Activated CD8-positive, alpha-beta T cell treated with anti-CD3 and anti-CD28 coated beads for 36 hours (primary cell): Measurements from ENCODE around the gene RNF31. TPM values are rescaled to one million over a fixed set of nuclear protein-coding genes. Genes with fewer than 3 reads are reported as not detected.

ENCODE experiments used
- ATAC-seq: fragments of 200-7000 bp; cut with Tn5 transposase; one replicate; pipeline ENCODE4 v1.10.0; 2021; ENCODE audit warnings: mild to moderate bottlenecking, moderate library complexity
- CTCF ChIA-PET: fragments of 350-600 bp; sonication (Branson Sonifier 250); formaldehyde crosslinking; loops from one replicate; lab custom pipeline; 2021; ENCODE audit warnings: antibody characterized with exemption; lab: Charles Lee
- POLR2A ChIA-PET: fragments of 350-600 bp; sonication (Branson Sonifier 250); formaldehyde crosslinking; loops from one replicate; lab custom pipeline; 2021; ENCODE audit warnings: antibody characterized with exemption; lab: Charles Lee
- DNase-seq: peaks from one replicate; pipeline ENCODE4 v3.0.0-alpha.2; 2020
- H3K27ac Mint-ChIP-seq: one replicate; pipeline ENCODE4 v1.8.0; 2021; ENCODE audit warnings: mild to moderate bottlenecking, mixed read lengths
- H3K27me3 Mint-ChIP-seq: one replicate; pipeline ENCODE4 v1.8.0; 2021; ENCODE audit warnings: mixed read lengths
- H3K36me3 Mint-ChIP-seq: one replicate; pipeline ENCODE4 v1.8.0; 2021; ENCODE audit warnings: low read depth, mixed read lengths
- H3K4me1 Mint-ChIP-seq: one replicate; pipeline ENCODE4 v1.8.0; 2021; ENCODE audit warnings: low read depth, mixed read lengths
- H3K4me3 Mint-ChIP-seq: one replicate; pipeline ENCODE4 v1.8.0; 2021; ENCODE audit warnings: mild to moderate bottlenecking, moderate library complexity, mixed read lengths
- H3K9me3 Mint-ChIP-seq: one replicate; pipeline ENCODE4 v1.8.0; 2021; ENCODE audit warnings: mixed read lengths
- CTCF ChIP-seq: fragments of 200-600 bp; IDR thresholded peaks from one replicate; pipeline ENCODE4 v1.8.0; 2022; ENCODE audit warnings: antibody characterized with exemption, mild to moderate bottlenecking
- intact Hi-C: fragments of 100-400 bp; cut with micrococcal nuclease; formaldehyde crosslinking; loops from one replicate; pipeline ENCODE4 v1.10.0; 2022
- total RNA-seq, 2 experiments: library from RNA; stranded (reverse); gene quantifications; one replicate each; pipeline ENCODE4 v1.2.3, GENCODE V29; 2021

RNF31 gene
- total RNA-seq, 2 experiments from 2014 or later = 71.6 to 75.0 TPM

GRCh38 chr14:24192933-24193332, 45.6 kb downstream of the RNF31 start:
- H3K27ac Mint-ChIP-seq = no peak overlapping the region
- peaks cover 47% of the 10 kb centered on the region for H3K4me1 Mint-ChIP-seq
- H3K27me3 Mint-ChIP-seq = no peaks in the 10 kb centered on the region
- ATAC-seq = no peak
- TF ChIP-seq CTCF = no peak
- H3K36me3 Mint-ChIP-seq = peaks cover 38% of the 10 kb centered on the region
- no peak for DNase-seq
- H3K4me3 Mint-ChIP-seq = no peak overlapping the region
- H3K9me3 Mint-ChIP-seq = no peaks in the 10 kb centered on the region
- intact Hi-C loops = no loop called here
- CTCF ChIA-PET = interaction anchor here (3.8 kb wide), 1 partner anchor 32 kb away, joined by 15 read pairs; the partner anchor contains the start of gene IRF9
- POLR2A ChIA-PET = interaction anchor here (1.2 to 2.1 kb wide), 3 partner anchors 47 to 98 kb away, joined by 4 to 5 read pairs (median 4); partner anchors contain the start of gene PSME2

DNA sequence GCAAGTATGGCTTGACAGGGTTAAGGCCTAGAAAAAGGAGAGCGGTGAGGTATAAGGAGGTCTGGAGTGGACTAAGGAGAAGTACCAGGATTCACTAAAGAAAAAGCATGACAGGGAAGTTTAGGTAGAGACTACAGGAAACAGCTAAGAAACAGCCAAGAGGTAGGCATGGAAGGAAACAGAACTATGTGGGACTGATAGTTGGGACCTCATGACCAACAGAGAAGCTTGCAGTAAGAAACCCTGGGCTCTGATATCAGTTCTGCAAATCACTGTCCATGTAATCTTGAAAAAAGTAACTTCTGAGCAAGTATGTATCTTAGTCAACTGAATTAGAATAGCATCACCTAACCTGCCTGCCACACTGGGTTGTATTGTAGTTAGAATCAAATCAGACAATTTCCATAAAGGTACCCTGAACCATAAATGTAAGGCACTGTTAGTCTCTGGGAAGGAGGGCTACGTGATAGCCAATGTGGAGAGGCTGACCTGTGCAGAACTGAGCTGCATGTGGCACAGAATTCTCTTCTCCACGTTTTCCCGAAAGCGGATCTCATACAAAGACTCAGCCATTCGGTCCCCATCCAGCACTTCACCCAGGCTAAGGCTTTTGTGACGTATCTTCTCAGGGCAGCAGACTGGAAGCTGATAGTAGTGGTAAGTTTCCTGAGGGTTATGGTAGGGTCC, 47.0 kb downstream of the RNF31 start:
- no peak for TF ChIP-seq CTCF
- no peak for ATAC-seq
- Mint-ChIP-seq H3K4me3 (peak overlapping the region; percentile 95), H3K4me1 (peaks cover 51% of the 10 kb centered on the region), H3K27me3 (no peaks in the 10 kb centered on the region), H3K9me3 (peaks cover 4% of the 10 kb centered on the region), H3K36me3 (peaks cover 45% of the 10 kb centered on the region), H3K27ac (peak overlapping the region; percentile 98)
- DNase-seq = no peak
- POLR2A ChIA-PET = interaction anchor here (0.9 to 4.1 kb wide), 20 partner anchors 8 to 236 kb away, joined by 3 to 58 read pairs (median 4); partner anchors contain the start of genes CBLN3, CHMP4A, DHRS1 and EMC9
- intact Hi-C loops = no loop called here
- CTCF ChIA-PET = interaction anchor here (1.0 to 3.8 kb wide), 6 partner anchors 9 to 114 kb away, joined by 3 to 15 read pairs (median 9); partner anchors contain the start of genes CIDEB, IRF9 and RABGGTA

- no peak for DNase-seq
- peaks cover 49% of the 10 kb centered on the region for H3K36me3 Mint-ChIP-seq
- H3K4me1 Mint-ChIP-seq = peaks cover 51% of the 10 kb centered on the region
- peak overlapping the region; percentile 95 for H3K4me3 Mint-ChIP-seq
- POLR2A ChIA-PET = interaction anchor here (0.9 to 4.1 kb wide), 20 partner anchors 9 to 235 kb away, joined by 3 to 58 read pairs (median 6); partner anchors contain the start of genes CBLN3, CHMP4A, DHRS1 and EMC9
- CTCF ChIA-PET = interaction anchor here (1.0 to 3.8 kb wide), 6 partner anchors 9 to 113 kb away, joined by 3 to 15 read pairs (median 9); partner anchors contain the start of genes CIDEB, DHRS1, IRF9 and NOP9
- intact Hi-C loops = no loop called here
- peak overlapping the region; percentile 98 for H3K27ac Mint-ChIP-seq
- no peak for TF ChIP-seq CTCF
- H3K9me3 Mint-ChIP-seq = peaks cover 4% of the 10 kb centered on the region
- ATAC-seq = no peak
- no peaks in the 10 kb centered on the region for H3K27me3 Mint-ChIP-seq
Observed at GRCh38 chr14:24194873-24195185, 47.5 kb downstream of the RNF31 start.

DNA sequence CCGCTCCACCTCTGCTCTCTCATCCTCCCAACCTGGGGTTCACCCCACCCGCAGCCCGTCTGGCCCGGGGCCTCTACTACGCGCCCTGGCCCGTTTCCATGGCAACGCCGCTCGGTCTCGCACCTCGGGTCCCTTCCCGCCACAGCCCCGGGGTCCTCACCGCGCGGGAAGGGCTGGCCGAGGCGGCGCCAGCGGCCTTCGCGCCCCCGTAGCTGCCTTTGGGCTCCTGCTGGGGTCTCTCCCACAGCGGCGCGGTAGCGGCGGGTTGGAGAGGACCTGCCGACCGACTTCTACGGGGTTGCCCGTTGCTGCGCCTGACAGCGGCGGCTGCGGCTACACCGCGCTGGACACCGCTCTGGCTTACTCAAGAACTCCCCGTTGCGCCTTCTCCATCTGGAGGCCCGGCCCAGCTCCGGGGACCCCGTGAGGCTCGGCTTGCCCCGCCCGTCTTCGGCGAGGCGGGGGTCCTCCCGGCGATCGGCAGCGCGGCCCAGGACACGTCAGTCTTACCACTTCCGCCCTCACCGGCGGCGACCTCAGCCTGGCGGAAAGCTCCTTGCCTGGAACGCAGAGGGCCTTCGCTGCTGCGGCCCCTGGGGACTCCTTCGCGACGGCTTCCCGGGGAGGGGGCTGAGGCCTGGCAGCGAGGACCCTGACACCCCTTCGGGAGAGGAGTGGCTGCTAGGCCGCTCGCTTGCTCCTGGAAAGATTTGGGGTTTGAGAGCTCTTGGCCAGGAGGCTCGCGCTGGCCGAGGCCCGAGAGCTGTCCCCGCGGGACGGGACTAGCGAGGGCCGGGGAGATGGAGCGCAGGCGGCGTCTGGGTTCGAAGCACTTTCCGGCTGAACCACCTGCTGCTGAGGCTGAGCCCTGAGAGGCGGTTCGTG, 48.1 kb downstream of the RNF31 start, which contains the start of gene TM9SF1:
TM9SF1 (minus strand) TSS at position 256 of the 885 bp plus-strand sequence. CDS start 422 bp downstream, outside the sequence.
- H3K4me1 Mint-ChIP-seq = peaks cover 50% of the 10 kb centered on the region
- H3K27me3 Mint-ChIP-seq = no peaks in the 10 kb centered on the region
- intact Hi-C loops = no loop called here
- ATAC-seq = peak; percentile 90
- peak within 1 kb of the TSS; percentile 95 for H3K4me3 Mint-ChIP-seq
- H3K27ac Mint-ChIP-seq = peak within 1 kb of the TSS; percentile 98
- ChIA-PET CTCF (interaction anchor here (0.9 to 3.8 kb wide), 10 partner anchors 10 to 113 kb away, joined by 3 to 15 read pairs (median 4); partner anchors contain the start of genes CHMP4A, CIDEB, DHRS1 and IRF9), POLR2A (interaction anchor here (0.5 to 4.1 kb wide), 28 partner anchors 9 to 235 kb away, joined by 3 to 58 read pairs (median 4); partner anchors contain the start of genes CBLN3, CHMP4A, CIDEB and DHRS1)
- DNase-seq = peak; percentile 91
- H3K36me3 Mint-ChIP-seq = peaks cover 54% of the 10 kb centered on the region
- no peak for TF ChIP-seq CTCF
- H3K9me3 Mint-ChIP-seq = peaks cover 4% of the 10 kb centered on the region
